HL-60 (cell line): ENCODE results near the gene PNPLA7.

ENCODE experiments used
- CTCF ChIP-seq: IDR thresholded peaks from one replicate; pipeline ENCODE4 v1.5.1; 2011; ENCODE audit warnings: low read length, control low read depth, inconsistent platforms; ENCODE audit not compliant: insufficient read depth
- SPI1 ChIP-seq: IDR thresholded peaks from 2 replicates; pipeline ENCODE4 v1.6.1; 2012; ENCODE audit warnings: low read depth, mild to moderate bottlenecking, borderline replicate concordance
- TF ChIP-seq, protein P1 (sequence below): IDR thresholded peaks from 2 replicates; pipeline ENCODE4 v1.6.1; 2012; ENCODE audit warnings: low read depth; ENCODE audit not compliant: insufficient replicate concordance

- TF ChIP-seq, protein P1, sequence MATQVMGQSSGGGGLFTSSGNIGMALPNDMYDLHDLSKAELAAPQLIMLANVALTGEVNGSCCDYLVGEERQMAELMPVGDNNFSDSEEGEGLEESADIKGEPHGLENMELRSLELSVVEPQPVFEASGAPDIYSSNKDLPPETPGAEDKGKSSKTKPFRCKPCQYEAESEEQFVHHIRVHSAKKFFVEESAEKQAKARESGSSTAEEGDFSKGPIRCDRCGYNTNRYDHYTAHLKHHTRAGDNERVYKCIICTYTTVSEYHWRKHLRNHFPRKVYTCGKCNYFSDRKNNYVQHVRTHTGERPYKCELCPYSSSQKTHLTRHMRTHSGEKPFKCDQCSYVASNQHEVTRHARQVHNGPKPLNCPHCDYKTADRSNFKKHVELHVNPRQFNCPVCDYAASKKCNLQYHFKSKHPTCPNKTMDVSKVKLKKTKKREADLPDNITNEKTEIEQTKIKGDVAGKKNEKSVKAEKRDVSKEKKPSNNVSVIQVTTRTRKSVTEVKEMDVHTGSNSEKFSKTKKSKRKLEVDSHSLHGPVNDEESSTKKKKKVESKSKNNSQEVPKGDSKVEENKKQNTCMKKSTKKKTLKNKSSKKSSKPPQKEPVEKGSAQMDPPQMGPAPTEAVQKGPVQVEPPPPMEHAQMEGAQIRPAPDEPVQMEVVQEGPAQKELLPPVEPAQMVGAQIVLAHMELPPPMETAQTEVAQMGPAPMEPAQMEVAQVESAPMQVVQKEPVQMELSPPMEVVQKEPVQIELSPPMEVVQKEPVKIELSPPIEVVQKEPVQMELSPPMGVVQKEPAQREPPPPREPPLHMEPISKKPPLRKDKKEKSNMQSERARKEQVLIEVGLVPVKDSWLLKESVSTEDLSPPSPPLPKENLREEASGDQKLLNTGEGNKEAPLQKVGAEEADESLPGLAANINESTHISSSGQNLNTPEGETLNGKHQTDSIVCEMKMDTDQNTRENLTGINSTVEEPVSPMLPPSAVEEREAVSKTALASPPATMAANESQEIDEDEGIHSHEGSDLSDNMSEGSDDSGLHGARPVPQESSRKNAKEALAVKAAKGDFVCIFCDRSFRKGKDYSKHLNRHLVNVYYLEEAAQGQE = no peak
- TF ChIP-seq CTCF = no peak
- no peak for TF ChIP-seq SPI1
These were observed 43.0 kb upstream of the PNPLA7 start for GRCh38 chr9:137593176-137593575.
